NCI-H1048 (cell line): Measurements from ENCODE around the gene SP8.
"Not testable (repeated sequence)": the region's sequence is repeated elsewhere in the genome, so short reads cannot be mapped to it uniquely, and the experiment has no call there.

ENCODE experiments used
- DNase-seq: peaks from one replicate; lab custom pipeline; 2025; lab: John Stamatoyannopoulos, UW

The SP8 gene

GRCh38 chr7:20786779-20787659, at the start of gene SP8:
TSS of gene SP8 (minus strand) at chr7:20786886. CDS start at chr7:20786798, 88 bp downstream.
- DNase-seq = no peak

DNA sequence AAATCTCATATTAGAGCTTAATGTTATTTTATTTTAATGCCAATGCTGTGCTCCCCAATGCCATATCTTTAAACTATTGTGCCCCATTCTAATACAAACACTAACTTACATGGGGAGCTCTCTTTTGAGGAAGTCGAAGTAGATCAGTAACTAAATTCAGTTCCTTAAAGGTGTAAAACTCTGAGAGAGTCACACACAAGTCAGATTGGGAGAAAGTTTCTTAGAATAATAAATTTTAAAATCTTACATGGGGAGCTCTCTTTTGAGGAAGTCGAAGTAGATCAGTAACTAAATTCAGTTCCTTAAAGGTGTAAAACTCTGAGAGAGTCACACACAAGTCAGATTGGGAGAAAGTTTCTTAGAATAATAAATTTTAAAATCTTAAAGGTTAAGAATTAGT, 49.7 kb upstream of the SP8 start:
- DNase-seq = not testable (repeated sequence)

- DNase-seq = no peak
Observed at GRCh38 chr7:20835111-20835750, 48.5 kb upstream of the SP8 start.

DNA sequence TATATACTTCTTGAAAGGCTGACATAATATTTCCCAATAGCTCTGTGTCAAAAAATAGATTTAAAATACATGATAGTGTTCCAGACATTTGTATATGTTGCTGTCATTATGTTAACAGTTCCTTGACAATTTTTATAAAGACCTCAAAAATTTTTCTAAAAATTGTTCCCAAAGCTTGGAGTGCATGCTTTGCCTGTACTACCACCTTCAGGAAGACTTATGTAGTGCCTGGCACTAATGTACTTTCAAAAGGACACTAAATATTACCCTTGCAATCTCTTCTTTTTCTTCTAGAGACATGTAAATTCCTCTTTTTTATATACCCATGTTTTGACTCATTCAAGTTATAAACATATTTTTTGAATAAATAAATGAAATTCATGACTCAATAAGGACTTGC, 48.0 kb upstream of the SP8 start:
- DNase-seq = no peak

DNA sequence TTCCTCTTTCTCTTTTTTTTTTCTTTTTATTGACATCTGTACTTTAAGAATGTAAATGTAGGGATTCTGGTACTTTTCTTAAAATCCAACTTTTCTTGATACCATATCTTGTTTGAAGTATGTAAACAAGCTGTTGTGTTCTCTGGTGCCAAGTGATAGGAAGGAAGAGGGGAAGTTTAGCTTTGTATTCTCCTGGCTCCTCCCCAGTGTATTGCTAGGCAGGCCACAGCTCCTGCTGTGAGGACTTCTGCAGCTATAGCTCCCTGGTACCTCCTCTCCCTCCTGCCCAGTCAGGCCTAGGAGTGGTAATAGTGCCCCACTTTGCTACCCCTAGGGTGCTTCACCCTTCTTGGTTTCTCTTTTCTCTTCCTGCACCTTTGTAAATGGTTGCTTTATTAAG, 45.3 kb upstream of the SP8 start:
- DNase-seq = no peak

GRCh38 chr7:20831451-20831850, 44.8 kb upstream of the SP8 start:
- no peak for DNase-seq

DNA sequence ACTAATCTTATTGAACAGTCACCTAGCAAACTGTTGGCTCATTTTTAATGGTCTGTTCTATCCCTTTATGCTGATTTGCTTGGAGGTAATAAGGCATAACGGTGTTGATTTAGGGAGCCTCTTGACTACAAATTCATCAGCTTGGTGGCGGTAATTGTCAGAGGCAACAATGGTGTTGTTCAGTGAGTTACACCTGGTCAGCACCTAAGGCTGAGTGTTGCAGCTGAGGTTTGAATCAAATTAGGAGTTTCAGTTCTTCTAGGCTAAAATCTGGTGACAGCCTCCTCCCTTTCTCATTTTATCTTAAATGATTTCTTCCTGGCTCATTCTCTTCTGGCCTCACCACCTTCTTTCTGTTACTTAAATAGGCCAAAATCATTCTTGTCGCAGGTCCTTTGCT, 42.3 kb upstream of the SP8 start:
- no peak for DNase-seq

GRCh38 chr7:20827172-20827571, 40.5 kb upstream of the SP8 start:
- DNase-seq = no peak

- DNase-seq = no peak
Observed at GRCh38 chr7:20826243-20826642, 39.6 kb upstream of the SP8 start.

GRCh38 chr7:20825555-20825954, 38.9 kb upstream of the SP8 start:
- DNase-seq = no peak

DNA sequence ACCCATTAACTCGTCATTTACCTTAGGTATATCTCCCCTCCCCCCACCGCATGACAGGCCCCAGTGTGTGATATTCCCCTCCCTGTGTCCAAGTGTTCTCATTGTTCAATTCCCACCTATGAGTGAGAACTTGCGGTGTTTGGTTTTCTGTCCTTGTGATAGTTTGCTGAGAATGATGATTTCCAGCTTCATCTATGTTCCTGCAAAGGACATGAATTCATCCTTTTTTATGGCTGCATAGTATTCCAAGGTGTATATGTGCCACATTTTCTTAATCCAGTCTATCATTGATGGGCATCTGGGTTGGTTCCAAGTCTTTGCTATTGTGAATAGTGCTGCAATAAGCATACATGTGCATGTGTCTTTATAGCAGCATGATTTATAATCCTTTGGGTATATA, 34.7 kb upstream of the SP8 start:
- not testable (repeated sequence) for DNase-seq

DNA sequence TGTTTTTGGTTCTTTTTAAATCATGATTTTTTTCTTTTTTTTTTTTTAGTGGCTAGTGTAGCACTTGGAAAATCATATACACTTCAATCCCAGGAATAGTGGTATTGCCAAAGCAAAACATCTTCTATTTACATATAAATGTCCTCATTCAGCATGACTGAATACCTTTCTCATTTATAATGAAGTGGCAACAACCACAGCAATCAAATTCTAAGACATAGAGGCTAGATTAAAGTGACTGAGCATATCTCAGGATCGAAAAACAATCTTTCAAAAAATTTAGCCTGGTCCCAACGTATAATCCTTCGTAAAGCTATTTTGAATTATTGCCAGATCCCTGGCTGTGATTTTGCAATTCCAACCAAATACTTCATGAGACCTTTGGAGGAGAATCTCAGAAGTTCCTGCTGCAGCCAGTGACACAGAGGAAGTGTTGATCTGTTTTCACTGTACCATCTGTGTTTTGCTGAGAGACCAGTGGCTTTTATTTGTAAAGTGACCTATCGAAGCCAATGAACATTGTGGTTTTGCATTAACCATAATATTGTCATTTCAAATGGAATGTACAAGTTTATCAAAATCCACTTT, 29.8 kb upstream of the SP8 start:
- DNase-seq = no peak

DNA sequence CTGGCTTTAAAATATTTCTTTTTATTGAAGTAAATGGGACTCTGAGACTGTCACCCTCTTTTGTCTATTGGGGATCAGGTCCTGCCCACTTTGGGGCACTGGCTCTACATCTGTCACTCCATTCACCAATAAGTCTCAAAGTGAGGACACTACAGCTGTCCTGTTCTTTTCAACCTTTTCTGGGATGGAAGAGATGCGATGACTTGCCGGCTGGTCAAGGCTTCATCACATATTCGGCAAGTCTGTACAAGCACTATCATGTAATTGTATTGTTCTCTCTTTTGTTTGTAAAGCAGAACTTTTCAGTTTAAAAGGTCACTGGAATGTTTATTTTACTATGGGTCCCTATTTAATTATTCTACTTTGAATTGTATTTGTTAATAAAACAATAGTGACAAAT, 17.7 kb upstream of the SP8 start:
- no peak for DNase-seq

GRCh38 chr7:20799566-20800366, 13.1 kb upstream of the SP8 start:
- peak; percentile 40 for DNase-seq

DNA sequence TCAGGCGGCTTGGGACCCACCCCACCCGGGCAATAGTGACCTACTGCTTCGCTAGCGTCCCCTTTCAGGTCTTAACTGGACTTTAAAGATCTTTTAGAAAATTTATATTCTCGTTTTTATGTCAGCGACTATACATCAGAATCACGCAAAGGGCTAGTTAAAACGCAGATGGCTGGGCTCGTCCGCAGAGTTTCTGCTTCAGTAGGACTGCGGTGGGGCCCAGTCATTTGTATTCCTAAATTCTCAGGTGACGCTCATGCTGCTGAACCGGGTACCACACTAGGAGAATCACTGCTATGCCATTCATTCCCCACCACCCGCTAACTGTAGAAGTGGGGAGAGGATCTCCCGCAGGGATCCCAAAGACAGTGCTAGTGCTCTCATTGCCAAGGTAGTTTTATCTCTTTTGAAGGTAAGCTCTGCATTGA, 12.0 kb upstream of the SP8 start:
- DNase-seq = no peak

DNA sequence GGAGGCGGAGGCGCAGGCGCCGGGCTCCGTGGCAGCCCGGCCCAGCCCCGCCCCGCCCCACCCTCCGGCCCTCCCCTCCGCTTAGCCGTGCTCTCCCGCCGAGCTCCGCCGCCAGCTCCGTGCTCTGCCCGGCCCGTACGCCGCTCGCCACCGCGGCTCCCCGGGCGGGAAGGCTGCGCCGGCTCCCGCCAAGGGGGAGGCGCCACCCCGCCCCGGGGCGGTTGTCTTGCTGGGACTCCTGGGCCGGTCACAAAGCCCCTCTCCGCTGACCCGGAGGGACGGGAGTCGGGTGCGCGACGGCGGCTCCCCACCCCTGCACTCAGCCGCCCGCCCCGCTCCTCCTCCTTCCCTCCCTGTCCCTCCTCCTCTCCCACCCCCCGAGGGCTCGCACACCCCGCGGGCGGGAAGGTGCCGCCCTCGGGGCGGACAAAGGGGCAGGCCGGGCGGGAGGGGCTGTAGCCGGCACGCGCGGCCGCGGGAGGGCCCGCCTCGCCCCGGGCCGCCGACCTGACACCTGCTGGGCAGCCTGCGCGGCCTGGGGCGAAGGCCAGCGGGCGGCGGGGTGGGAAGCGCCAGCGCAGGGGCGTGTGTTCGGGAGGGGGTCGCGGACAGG, 11.5 kb upstream of the SP8 start:
- DNase-seq = no peak

DNA sequence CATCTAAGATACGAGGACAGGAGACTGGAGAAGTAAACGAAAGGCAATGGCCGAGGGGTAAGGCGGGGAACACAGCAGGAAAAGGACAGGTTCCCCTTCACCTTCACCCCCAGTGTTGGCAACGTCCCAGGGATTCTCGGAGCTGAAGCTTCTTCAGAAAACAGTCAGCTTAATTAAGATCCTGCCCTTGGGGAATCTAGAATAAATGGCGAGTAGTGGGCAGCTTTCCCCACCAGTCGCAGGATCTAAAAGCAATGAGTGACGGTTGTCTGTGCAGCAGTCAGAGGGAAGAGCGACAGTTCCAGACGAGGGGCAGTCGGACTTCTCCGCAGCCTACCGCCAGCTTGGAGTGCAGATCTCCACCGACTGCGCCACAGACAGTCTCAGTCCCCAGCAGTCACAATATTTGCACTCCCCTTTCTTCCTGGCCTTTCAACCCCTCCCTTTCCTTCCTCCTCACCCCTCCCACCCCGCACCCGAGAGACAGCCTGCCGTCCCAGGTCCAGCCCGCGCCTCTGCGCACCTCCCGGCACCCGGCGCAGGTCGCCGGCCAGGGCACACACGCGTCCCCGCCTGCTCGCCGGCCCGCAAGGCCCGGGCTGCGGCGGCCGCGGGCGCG, 10.9 kb upstream of the SP8 start:
- DNase-seq = no peak

DNA sequence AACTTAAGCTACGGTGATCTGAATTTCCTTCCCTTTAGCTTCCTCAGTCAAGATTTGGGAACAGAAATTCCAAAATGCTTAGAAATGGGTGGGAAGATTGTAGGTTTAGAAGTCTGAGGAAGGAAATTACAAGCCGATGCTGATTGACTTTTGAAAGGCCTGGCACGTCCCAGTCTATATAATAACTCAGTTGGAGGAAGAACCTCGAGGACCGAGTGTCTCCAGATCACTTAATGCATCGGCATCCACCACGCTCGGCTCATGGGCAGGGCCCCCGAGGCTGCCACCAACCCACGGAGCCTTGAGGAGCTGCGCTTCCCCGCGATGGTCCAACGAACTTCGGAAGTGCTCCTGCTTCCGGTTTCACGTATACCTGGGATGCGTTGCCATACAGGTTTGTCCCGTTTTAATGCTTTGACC, 10.4 kb upstream of the SP8 start:
- no peak for DNase-seq

DNA sequence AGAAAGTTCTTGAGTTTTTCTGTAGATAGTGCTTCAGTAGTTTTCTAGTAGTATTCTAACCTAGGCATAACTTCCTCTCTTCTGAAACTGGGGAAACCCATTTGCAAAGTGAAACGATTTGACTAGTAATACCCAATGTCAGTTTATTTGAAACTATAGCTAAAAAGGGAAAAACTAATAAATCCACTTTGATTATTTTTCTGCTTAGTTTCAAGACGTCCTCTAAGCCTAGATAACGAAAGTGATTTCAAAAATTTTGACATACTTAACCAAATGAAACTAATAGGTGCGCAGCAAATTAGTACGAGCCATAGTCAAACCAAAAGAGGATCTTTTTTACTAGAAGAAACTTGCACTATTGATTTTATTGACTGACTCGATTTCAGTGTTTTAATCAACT, 9.8 kb upstream of the SP8 start:
- no peak for DNase-seq

- DNase-seq = no peak
Observed at GRCh38 chr7:20795881-20796280, 9.2 kb upstream of the SP8 start.

DNA sequence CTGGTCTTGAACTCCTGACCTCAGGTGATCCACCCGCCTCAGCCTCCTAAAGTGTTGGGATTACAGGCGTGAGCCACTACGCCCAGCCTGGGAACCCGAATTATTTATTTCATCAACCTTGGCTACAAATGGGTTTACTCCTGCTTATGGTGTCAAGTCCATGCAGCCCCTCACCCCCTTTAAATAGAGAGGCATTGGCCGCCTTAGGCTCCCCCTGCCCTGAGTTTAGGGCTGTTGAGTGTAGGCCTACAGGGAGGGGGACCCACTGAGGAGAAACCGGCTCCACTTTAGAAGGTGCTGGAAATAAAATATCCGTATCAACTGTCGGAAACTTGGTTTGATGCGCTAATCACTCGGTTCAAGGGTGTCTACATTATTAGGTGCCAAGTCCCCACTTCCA, 8.7 kb upstream of the SP8 start:
- no peak for DNase-seq
